Lower lobe of right lung (tissue), 2 donors: ENCODE data around the gene GOLM1. TPM values are rescaled to one million over a fixed set of nuclear protein-coding genes. Genes with fewer than 3 reads are reported as not detected.
A peak's percentile ranks its signal among the peaks of the same experiment; 100 is the strongest.
"Not testable (repeated sequence)": the region's sequence is repeated elsewhere in the genome, so short reads cannot be mapped to it uniquely, and the experiment has no call there.

ENCODE experiments used
- ATAC-seq, 2 donors: fragments of 200-7000 bp; cut with Tn5 transposase; one replicate each; pipeline ENCODE4 v1.9.1; 2020 to 2022; ENCODE audit warnings: mild to moderate bottlenecking in 2 of 2, moderate library complexity in 2 of 2
- DNase-seq: peaks from one replicate; pipeline ENCODE4 v3.0.0-alpha.2; 2020
- H3K27ac ChIP-seq: fragments of 200-600 bp; one replicate; pipeline ENCODE4 v1.8.0; 2022
- H3K27me3 ChIP-seq: fragments of 200-600 bp; one replicate; pipeline ENCODE4 v1.8.0; 2022; ENCODE audit warnings: low read depth
- H3K36me3 ChIP-seq: fragments of 200-600 bp; one replicate; pipeline ENCODE4 v1.8.0; 2022; ENCODE audit warnings: mild to moderate bottlenecking
- H3K4me1 ChIP-seq: fragments of 200-600 bp; one replicate; pipeline ENCODE4 v1.8.0; 2022
- H3K4me3 ChIP-seq: fragments of 200-600 bp; one replicate; pipeline ENCODE4 v1.8.0; 2022; ENCODE audit warnings: mild to moderate bottlenecking
- H3K9me3 ChIP-seq: fragments of 200-600 bp; one replicate; pipeline ENCODE4 v1.8.0; 2022
- CTCF ChIP-seq: fragments of 200-600 bp; IDR thresholded peaks from one replicate; pipeline ENCODE4 v1.8.0; 2022; ENCODE audit warnings: antibody characterized with exemption, mild to moderate bottlenecking
- intact Hi-C: fragments of 100-400 bp; cut with DNase I; formaldehyde crosslinking; loops from one replicate; pipeline ENCODE4 v1.11.0; 2022
- total RNA-seq: library from RNA; stranded (reverse); fragmentation: NEBNext Ultra II Directional; extraction: Animal tissue kit (Norgen Biotek cat#: 25700); gene quantifications from one replicate; pipeline ENCODE4 v1.2.1, GENCODE V29; 2021
- donor health status: DM: no; HTN: yes; CAD: no; lungs with severe emphysema.

GOLM1 gene
- total RNA-seq, 1 donor from 2014 or later, result 16.7 TPM

- ATAC-seq, result no peak
- H3K4me1 ChIP-seq, result no peaks in the 10 kb centered on the region
- H3K4me3 ChIP-seq, result no peak overlapping the region
- no peak for TF ChIP-seq CTCF
- H3K36me3 ChIP-seq, result no peaks in the 10 kb centered on the region
- intact Hi-C loops, result no loop called here
- no peak for DNase-seq
- no peak overlapping the region for H3K27ac ChIP-seq
- H3K27me3 ChIP-seq, result no peaks in the 10 kb centered on the region
- no peaks in the 10 kb centered on the region for H3K9me3 ChIP-seq
These were observed 37.2 kb downstream of the GOLM1 start for GRCh38 chr9:86061972-86062739.

GRCh38 chr9:86057491-86057890 is 41.9 kb downstream of the GOLM1 start:
- no peaks in the 10 kb centered on the region for H3K9me3 ChIP-seq
- no peak for TF ChIP-seq CTCF
- no peaks in the 10 kb centered on the region for H3K4me1 ChIP-seq
- DNase-seq (no peak), ATAC-seq (no peak)
- H3K36me3 ChIP-seq, result no peaks in the 10 kb centered on the region
- H3K4me3 ChIP-seq, result no peak overlapping the region
- intact Hi-C loops, result no loop called here
- no peaks in the 10 kb centered on the region for H3K27me3 ChIP-seq
- H3K27ac ChIP-seq, result no peak overlapping the region

- no peak for ATAC-seq
- no peak for TF ChIP-seq CTCF
- no peak for DNase-seq
These were observed 44.7 kb downstream of the GOLM1 start for GRCh38 chr9:86054695-86055094.

GRCh38 chr9:86052556-86053468 is 46.5 kb downstream of the GOLM1 start:
- H3K4me3 ChIP-seq, result no peak overlapping the region
- no peaks in the 10 kb centered on the region for H3K27me3 ChIP-seq
- DNase-seq (no peak), ATAC-seq (peak in 1 of 2 donors; percentile 35)
- no peak for TF ChIP-seq CTCF
- intact Hi-C loops, result no loop called here
- H3K4me1 ChIP-seq, result no peaks in the 10 kb centered on the region
- H3K36me3 ChIP-seq, result no peaks in the 10 kb centered on the region
- H3K27ac ChIP-seq, result no peak overlapping the region
- no peaks in the 10 kb centered on the region for H3K9me3 ChIP-seq

More at GRCh38 chr9:86054695-86055094, 44.7 kb downstream of the GOLM1 start:
- no peaks in the 10 kb centered on the region for H3K27me3 ChIP-seq
- no peaks in the 10 kb centered on the region for H3K4me1 ChIP-seq
- no peak overlapping the region for H3K4me3 ChIP-seq
- intact Hi-C loops, result no loop called here
- no peaks in the 10 kb centered on the region for H3K9me3 ChIP-seq
- no peak overlapping the region for H3K27ac ChIP-seq
- no peaks in the 10 kb centered on the region for H3K36me3 ChIP-seq

GRCh38 chr9:86048018-86048742 is 51.2 kb downstream of the GOLM1 start:
- H3K27me3 ChIP-seq, H3K9me3 ChIP-seq, DNase-seq, H3K27ac ChIP-seq, intact Hi-C loops, ATAC-seq, H3K4me1 ChIP-seq, H3K4me3 ChIP-seq, H3K36me3 ChIP-seq: not testable (repeated sequence)
